A673 (cell line): ENCODE results near the gene AMH. TPM values are rescaled to one million over a fixed set of nuclear protein-coding genes. Genes with fewer than 3 reads are reported as not detected.

ENCODE experiments used
- BruUV-seq: library from RNA; stranded (reverse); fragments of 400-500 nt; replicated peaks from 2 replicates; lab custom pipeline; 2021; lab: Mats Ljungman, UMichigan
- CTCF ChIA-PET: fragments of 300-600 bp; sonication (Branson Sonifier 250); formaldehyde crosslinking; loops from one replicate; lab custom pipeline; 2022; ENCODE audit warnings: antibody characterized with exemption; lab: Charles Lee
- POLR2A ChIA-PET: fragments of 300-600 bp; sonication (Branson Sonifier 250); formaldehyde crosslinking; loops from one replicate; lab custom pipeline; 2022; ENCODE audit warnings: antibody characterized with exemption; ENCODE audit not compliant: low non-redundant PET; lab: Charles Lee
- DNase-seq: peaks from one replicate; pipeline ENCODE4 v3.0.0-alpha.2; 2015; ENCODE audit warnings: low spot score
- H3K27ac ChIP-seq: fragments of 200-600 bp; sonication (generic); 2 replicates; pipeline ENCODE4 v1.5.1; 2016; ENCODE audit warnings: mixed run types, low read depth, mild to moderate bottlenecking, mixed read lengths, antibody characterized with exemption, low read length; ENCODE audit not compliant: poor library complexity, severe bottlenecking
- H3K27me3 ChIP-seq: fragments of 200-600 bp; sonication (generic); replicated peaks from 2 replicates; pipeline ENCODE4 v1.6.1; 2017; ENCODE audit warnings: mixed run types, low read depth, mild to moderate bottlenecking, mixed read lengths, antibody characterized with exemption, low read length; ENCODE audit not compliant: insufficient read depth, poor library complexity
- H3K36me3 ChIP-seq: fragments of 200-600 bp; sonication (generic); 2 replicates; pipeline ENCODE4 v1.6.1; 2016; ENCODE audit warnings: mixed run types, mild to moderate bottlenecking, mixed read lengths, antibody characterized with exemption, low read length; ENCODE audit not compliant: insufficient read depth, poor library complexity, severe bottlenecking
- H3K4me1 ChIP-seq: fragments of 200-600 bp; sonication (generic); 2 replicates; pipeline ENCODE4 v1.6.1; 2017; ENCODE audit warnings: mixed run types, mild to moderate bottlenecking, mixed read lengths, antibody characterized with exemption, low read length; ENCODE audit not compliant: insufficient read depth, poor library complexity, severe bottlenecking
- H3K4me3 ChIP-seq: fragments of 200-600 bp; sonication (generic); 2 replicates; pipeline ENCODE4 v1.5.1; 2016; ENCODE audit warnings: low read depth, mixed run types, mild to moderate bottlenecking, mixed read lengths, low read length; ENCODE audit not compliant: poor library complexity, severe bottlenecking
- H3K9me3 ChIP-seq: fragments of 200-600 bp; sonication (generic); 2 replicates; pipeline ENCODE4 v1.6.1; 2016; ENCODE audit warnings: mixed run types, low read depth, mild to moderate bottlenecking, mixed read lengths, antibody characterized with exemption, low read length; ENCODE audit not compliant: poor library complexity, severe bottlenecking
- EZH2 ChIP-seq: fragments of 200-600 bp; sonication (generic); IDR thresholded peaks from 2 replicates; pipeline ENCODE4 v1.6.1; 2017; ENCODE audit warnings: borderline replicate concordance, low read depth, mild to moderate bottlenecking, mixed read lengths, antibody characterized with exemption, low read length; ENCODE audit not compliant: poor library complexity, severe bottlenecking
- intact Hi-C: fragments of 100-400 bp; cut with micrococcal nuclease; formaldehyde crosslinking; loops from one replicate; pipeline ENCODE4 v1.10.0; 2022; ENCODE audit not compliant: unreplicated experiment
- total RNA-seq: library from RNA; stranded (reverse); gene quantifications from 2 replicates; pipeline ENCODE4 v1.2.3, GENCODE V29; 2021
- TF ChIP-seq, protein P1 (sequence below): fragments of 300-800, 200-600 bp; sonication (generic); conservative IDR thresholded peaks from 2 replicates; pipeline ENCODE4 v1.5.1; 2017; ENCODE audit warnings: low read depth, mild to moderate bottlenecking, antibody characterized with exemption, low read length, moderate library complexity, mixed read lengths

Gene AMH
- total RNA-seq, 1 experiment from 2014 or later: 16.3 TPM

DNA sequence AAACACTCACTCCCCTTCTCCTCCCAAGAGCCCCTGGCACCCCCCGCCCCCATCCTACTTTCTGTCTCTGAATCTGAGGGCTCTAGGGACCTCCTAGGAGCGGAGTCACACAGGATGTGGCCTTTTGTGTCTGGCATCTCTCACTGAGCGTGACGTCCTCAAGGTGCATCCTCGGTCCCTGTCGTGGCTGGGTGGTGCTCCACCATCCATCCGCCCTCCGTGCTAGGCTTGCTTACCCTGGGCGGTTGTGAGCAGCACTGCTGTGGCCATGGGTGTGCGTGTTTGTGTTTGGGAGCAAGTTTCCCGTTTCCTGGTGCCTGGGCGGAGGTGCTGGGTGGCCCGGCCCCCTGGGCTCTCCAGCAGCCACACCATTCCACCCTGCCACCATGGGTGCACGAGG, 25.2 kb upstream of the AMH start:
- Histone ChIP-seq H3K4me1 (no peaks in the 10 kb centered on the region), H3K36me3 (peaks cover 64% of the 10 kb centered on the region), H3K27me3 (no peaks in the 10 kb centered on the region), H3K27ac (no peak overlapping the region), H3K9me3 (no peaks in the 10 kb centered on the region), H3K4me3 (no peak overlapping the region)
- ChIA-PET POLR2A (no interaction called here), CTCF (no interaction called here)
- no peak for DNase-seq
- BruUV-seq: no TSS peak
- intact Hi-C loops: no loop called here
- TF ChIP-seq EZH2: no peak
- TF ChIP-seq, protein P1, sequence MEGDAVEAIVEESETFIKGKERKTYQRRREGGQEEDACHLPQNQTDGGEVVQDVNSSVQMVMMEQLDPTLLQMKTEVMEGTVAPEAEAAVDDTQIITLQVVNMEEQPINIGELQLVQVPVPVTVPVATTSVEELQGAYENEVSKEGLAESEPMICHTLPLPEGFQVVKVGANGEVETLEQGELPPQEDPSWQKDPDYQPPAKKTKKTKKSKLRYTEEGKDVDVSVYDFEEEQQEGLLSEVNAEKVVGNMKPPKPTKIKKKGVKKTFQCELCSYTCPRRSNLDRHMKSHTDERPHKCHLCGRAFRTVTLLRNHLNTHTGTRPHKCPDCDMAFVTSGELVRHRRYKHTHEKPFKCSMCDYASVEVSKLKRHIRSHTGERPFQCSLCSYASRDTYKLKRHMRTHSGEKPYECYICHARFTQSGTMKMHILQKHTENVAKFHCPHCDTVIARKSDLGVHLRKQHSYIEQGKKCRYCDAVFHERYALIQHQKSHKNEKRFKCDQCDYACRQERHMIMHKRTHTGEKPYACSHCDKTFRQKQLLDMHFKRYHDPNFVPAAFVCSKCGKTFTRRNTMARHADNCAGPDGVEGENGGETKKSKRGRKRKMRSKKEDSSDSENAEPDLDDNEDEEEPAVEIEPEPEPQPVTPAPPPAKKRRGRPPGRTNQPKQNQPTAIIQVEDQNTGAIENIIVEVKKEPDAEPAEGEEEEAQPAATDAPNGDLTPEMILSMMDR: no peak

DNA sequence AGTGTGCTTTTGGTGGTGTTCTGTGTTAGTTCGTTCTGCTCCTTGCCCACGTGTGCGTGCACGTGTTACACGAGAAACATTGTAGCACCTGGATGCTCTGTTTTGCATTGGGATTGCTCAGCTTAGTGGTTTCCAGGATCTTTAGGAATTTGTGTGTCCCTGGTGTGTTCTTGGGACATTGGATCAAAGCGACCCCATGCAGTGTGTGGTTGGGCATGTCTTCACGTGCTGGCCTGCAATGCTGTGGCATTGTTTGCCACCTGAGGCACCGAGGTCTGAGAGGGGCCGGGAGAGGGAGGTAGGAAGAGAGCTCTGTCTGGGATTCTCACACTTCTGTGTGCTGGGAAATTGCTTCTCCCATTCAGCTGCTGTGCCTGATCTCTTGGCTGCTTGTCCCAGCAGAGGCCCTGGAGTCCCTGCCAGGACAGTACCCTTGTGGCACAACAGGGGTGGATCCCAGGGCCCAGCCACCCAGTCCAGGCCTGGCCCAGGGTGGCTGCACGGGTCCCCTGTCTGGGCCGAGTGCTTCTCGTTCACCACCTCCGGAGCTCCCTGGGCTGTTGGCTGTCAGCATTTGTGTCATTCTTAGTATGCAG, 24.3 kb upstream of the AMH start:
- intact Hi-C loops: no loop called here
- H3K9me3 ChIP-seq: no peaks in the 10 kb centered on the region
- H3K36me3 ChIP-seq: peaks cover 67% of the 10 kb centered on the region
- no peak for DNase-seq
- H3K27me3 ChIP-seq: no peaks in the 10 kb centered on the region
- H3K4me3 ChIP-seq: no peak overlapping the region
- no TSS peak for BruUV-seq
- CTCF ChIA-PET: interaction anchor here (0.6 kb wide), 1 partner anchor 69 kb away, joined by 3 read pairs; no protein-coding TSS in a partner anchor
- TF ChIP-seq, protein P1: no peak
- TF ChIP-seq EZH2: no peak
- POLR2A ChIA-PET: no interaction called here
- no peak overlapping the region for H3K27ac ChIP-seq
- no peaks in the 10 kb centered on the region for H3K4me1 ChIP-seq

DNA sequence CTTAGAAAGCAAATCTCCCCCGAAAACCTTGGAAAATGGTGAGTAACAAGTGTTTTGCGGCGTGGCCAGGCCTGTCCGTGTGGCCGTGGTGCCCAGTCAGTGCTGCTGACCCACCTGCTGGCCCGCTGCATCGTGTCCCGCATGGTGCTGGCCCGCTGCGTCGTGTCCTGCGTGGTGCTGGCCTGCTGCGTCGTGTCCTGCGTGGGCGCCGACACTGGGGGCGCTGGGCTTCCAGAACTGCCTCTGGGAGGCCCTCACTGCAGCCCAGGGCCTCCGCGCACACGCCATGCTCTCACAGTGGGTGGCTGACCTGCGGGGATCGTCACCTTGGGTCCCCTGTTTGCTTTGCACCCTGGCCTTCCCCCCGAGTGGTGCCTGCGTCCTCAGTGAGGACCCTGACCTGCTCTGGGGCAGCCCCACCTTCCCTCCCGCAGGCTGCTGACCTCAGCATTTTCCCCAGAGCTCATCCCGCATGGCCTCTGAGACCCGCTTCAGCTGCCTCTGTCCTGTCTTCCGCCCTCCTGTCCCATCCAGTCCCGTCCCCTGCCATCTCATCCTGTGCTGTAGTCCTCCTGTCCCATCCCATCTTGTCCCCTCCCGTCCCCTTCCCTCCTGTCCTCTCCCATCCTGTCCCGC, 23.6 kb upstream of the AMH start:
- H3K27ac ChIP-seq: no peak overlapping the region
- H3K27me3 ChIP-seq: no peaks in the 10 kb centered on the region
- no peaks in the 10 kb centered on the region for H3K4me1 ChIP-seq
- no peaks in the 10 kb centered on the region for H3K9me3 ChIP-seq
- no peak for TF ChIP-seq EZH2
- TF ChIP-seq, protein P1: no peak
- ChIA-PET POLR2A (no interaction called here), CTCF (no interaction called here)
- DNase-seq: no peak
- peaks cover 72% of the 10 kb centered on the region for H3K36me3 ChIP-seq
- intact Hi-C loops: no loop called here
- H3K4me3 ChIP-seq: no peak overlapping the region
- no TSS peak for BruUV-seq
